Measurements from ENCODE around the gene ECSIT.
"Not testable (repeated sequence)": the region's sequence is repeated elsewhere in the genome, so short reads cannot be mapped to it uniquely, and the experiment has no call there.

ECSIT gene

DNA sequence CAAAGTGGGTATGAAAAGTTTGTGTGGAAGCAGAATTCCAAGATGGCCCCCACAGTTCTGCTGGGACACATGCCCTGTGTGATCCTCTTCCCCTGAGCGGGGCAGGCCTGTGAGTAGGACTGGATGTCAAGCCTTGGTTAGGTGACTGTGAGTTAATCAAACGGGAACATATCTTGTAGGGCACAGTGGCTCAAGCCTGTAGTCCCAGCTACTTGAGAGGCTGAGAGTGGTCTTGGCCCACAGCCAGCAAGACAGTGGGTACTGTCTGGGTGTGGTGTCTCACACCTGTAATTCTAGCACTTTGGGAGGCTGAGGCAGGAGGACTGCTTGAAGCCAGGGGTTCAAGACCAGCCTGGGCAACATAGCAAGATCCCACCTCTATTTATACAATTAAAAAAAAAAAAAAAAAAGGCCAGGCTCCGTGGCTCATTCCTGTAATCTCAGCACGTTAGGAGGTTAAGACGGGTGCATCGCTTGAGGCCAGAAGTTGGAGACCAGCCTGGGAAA, 29.7 kb downstream of the ECSIT start:
- no peak for DNase-seq

DNA sequence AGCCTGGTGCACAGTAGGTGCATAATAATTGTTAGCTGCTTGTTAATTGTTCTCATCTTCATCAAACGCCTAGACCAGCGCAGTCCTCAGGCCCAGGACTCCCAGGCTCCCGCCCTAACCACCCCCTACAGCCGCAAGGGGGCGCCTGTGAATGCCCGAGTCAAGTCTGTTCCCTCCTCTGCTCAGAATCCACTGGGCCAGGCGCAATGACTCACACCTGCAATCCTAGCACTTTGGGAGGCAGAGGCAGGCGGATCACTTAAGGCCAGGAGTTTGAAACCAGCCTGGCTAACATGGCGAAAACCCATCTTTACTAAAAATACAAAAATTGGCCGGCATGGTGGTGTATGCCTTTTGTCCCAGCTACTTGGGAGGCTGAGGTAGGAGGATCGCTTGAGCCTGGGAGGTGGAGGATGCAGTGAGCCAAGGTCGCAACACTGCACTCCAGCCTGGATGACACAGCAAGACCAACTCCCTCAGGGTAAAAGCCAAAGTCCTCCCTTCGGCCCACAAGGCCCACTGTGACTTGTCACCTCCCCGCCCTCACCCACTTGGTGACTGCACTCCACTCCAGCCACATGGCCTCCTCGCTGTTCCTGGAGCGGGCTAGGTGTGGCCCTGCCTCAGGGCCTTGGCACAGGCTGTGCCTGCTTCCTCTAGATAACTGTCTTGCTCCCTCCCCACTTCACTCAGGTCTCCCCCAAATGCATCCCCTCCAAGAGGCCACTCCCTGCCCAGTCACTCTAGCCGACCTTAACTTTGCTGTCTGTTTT, 32.4 kb downstream of the ECSIT start:
- peak; percentile 60 for DNase-seq

DNA sequence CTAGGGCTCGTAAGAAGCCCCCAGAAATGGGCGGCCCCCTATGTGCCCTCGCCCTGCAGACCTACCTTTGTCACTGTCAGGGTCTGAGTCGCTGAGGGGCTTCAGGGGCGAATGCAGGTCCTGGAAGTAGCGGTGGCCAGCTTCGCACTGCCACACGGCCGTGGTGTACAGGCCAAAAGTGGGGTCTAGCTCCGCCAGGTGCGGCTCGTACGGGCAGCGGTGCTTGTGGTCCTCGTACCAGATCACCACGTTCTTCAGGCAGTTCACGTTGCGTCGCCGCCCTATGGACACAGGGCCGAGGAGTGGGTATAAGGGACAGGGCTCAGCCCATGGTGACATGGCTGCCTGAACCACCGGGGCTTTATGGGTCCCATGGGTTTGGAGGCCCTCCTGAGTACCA, 33.0 kb downstream of the ECSIT start:
- DNase-seq: no peak

GRCh38 chr19:11495481-11495880, 33.5 kb downstream of the ECSIT start:
- DNase-seq: no peak

DNA sequence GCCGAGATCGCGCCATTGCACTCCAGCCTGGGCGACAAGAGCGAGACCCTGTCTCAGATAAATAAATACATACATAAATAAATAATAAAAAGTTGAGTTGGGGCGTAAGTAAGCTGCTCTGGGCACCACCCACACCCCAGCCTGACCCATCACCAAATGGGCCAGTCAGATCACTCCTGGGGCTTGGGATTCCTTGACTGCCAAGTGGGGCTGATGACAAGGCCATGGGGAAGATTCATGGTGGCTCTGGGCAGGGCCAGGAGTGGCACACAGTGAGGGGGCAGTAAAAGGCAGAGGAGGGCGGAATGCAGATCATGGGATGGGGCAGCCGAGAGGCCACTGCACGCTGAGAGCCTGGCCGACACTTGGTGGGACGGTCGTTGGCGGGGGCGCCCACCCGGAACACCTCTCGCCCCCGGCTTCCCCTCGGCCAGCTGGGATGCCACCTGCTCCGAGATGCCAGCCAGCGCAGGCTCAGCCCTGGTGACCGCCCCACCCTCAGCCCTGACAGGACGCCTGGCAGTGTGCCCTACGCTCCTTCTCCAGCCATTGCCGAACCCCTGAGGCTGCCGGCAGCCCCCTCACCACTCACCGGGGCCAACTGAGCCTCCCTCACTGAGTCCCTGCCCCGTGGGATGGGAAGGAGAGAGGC, 34.2 kb downstream of the ECSIT start:
- DNase-seq: no peak

DNA sequence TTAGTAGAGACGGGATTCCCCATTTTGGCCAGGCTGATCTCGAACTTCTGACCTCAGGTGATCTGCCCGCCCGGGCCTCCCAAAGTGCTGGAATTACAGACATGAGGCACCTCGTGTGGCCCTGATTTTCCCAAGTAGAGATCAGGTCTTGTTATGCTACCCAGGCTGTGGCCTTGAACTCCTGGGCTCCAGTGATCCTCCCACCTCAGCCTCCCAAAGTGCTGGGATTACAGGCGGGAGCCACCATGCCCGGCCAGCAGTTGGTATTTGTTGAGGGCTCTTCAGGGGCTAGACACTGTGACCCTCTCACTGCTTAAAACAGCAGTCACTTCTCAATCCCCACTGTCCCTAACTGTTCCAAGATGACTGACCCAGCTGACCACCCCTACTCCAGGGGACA, 39.6 kb downstream of the ECSIT start:
- DNase-seq: no peak

DNA sequence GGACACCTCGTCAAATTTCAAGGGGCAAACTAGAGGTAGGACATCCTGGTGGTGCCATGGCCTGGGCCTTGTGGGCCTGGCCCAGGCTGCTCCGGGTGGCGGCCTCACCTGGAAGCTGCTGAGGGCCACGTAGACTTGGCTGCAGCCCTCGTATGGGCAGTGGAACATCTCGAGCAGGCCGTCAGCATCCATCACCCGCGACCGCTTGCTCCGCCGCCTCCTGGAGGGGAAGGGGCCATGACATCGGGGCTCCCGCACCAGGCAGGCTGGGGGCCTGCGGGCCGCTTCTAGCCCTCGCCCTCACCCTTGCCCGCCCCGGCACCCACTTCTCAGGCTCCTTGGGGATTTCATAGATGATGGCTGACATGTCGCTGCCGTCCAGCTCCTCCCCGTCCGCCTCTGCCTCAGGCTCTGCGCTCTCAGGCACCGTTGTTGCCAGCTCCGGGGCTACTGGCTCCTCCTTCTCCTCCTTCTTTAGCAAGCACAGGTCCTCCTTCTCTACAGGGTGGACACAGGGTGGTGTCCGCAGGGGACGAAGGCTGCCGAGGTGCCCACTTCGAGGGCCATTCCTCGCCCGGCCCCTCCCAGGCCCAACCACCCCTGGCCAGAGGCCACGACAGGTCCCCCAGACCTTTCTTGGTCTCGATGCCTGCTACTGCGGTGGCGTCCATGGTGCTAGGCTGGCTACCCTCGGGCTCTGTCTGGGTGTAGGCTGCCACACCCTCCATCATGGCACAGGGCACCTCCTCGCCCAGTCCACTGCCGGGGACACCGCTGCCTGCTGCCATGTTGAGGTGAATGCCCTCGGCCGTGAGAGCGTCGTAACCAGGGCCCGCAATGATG, 42.1 kb downstream of the ECSIT start:
- no peak for DNase-seq

DNA sequence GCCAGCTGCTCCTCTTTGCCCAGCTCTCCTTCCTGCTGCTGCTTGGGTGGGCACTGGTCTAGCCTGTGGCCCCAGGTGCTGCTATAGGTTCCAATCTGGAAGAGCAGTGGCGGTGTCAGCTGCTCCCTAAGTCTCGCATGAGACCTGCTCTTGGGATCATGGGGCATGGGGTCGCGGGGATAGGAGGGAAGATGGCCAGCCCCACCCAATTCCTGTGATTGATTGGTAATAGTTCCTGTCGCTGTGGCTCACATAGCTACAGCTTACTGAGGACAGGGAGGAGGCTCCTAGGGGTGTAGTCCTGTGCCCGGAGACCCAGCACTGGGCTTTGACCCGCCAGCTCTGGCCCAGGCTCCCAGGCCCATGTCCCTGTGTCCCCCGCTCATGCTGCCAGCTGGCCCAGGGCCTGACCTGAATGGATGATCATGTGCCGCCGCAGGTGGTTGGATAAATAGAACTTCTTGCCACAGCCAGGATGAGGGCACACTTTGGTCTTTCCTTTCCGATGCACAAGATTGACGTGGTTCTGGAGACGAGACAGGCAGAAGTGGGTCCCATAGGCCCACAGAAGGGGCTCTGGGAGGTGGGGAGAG, 43.6 kb downstream of the ECSIT start:
- DNase-seq: no peak

DNA sequence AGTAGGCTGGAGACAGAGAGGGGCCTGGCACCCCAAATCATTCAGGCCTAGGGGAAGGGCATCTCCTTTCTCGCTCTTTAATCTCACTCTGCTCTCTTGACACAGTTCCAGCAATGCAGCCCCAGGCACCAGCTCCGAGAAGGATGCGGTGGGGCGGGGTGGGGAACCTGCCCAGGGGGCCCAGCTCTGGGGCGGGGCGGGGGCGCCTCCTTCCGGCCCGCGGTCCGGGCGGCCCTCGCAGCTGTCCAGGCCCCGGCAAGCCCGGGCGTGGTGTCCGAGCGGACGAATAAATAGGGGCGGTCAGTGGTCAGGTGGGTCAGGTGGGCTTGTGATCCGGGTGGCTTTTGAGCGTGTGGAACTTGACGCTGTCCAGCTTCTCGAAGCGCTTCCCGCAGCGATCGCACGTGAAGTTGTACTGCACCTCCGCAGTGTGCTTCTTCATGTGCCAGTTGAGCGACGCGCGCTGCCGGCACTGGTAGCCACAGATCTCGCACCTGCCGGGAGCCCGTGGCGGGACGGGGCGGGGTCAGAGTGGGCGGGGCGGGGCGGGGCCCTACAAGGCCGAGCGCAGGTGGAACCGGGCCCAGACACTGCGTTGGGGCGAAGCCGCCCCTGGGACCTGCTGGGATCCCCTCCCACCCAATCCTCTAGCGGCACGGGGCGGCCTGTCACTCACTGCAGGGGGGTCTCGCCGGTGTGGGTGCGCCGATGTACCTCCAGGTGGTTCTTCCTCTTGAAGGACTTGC, 45.4 kb downstream of the ECSIT start:
- DNase-seq: no peak

DNA sequence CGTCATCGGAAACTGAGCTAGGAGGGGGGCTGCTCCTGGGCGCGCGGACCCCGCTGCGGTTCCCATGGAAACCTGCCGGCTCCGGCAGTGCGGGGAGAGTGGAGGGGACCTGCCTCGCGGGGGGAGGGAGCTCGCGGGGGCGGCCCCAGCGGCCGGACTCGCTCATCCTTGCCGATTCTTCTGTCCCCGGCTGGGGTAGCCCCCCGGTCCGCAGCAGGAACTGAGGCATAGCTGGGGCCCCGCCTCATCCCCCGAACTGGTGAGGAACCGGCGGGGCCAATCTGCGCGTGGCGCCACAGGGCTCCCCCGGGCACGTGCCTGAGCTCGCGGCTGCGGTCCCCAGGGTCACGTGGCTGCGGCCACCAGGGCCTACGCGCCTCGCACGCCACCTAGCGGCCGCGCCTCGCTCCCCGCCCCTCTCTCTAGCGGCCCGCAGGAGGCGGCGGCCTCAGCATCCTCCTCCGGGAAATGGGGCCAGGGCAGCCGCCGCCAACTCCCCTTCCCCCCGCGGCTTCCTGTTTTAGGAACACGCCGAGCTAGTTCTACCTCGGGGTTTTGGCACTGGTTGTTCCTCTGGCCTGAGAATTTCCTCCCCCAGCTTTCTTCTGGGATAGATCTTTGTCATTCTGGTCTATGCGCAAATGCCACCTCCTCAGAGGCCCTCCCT, 46.4 kb downstream of the ECSIT start:
- peak; percentile 88 for DNase-seq

GRCh38 chr19:11481534-11482383, 47.2 kb downstream of the ECSIT start:
- peak; percentile 74 for DNase-seq

GRCh38 chr19:11480715-11481533, 48.0 kb downstream of the ECSIT start, which contains the start of gene ELAVL3:
TSS of gene ELAVL3 (minus strand) at chr19:11481046. CDS start at chr19:11480608, 438 bp downstream.
- no peak for DNase-seq

DNA sequence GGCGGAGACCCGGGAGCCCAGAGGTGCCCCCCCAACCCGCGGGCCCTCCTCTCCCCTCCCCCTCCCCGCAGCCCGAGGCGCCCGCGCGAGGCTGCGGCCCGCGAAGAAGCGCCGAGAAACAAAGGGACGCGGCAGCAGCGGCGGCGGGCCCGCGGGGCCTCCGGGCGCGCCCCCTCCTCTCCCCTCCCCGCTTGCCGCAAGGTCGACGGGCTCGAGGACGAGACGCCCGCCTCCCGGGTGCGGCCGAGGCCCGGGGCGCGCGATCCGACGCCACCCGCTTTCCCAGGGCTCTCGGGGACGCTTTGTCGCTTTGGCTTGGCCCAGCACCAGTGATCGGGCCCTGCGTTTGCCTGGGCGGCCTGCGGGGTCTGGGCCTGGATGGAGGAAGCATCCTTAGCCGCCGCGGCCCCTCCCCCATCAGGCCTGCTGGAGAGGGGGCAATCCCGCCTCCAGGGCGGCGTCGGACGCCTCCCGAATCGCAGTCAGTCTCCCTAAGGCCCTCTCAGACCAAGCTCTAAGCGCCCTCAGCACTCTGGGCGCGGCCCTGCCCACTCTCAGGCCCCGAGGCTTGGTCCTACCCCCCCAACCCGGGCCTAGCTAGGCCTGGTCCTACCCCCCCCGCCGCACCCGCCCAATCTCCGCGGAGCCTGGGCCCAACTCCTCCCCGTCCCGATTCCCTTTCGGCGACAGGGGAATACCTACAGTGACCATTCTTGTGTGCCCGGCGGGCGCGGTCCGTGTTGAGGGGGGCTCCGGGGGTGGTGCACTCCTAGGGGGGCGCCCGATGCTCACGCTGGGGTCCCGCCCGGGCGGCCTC, 48.8 kb downstream of the ECSIT start:
- no peak for DNase-seq

DNA sequence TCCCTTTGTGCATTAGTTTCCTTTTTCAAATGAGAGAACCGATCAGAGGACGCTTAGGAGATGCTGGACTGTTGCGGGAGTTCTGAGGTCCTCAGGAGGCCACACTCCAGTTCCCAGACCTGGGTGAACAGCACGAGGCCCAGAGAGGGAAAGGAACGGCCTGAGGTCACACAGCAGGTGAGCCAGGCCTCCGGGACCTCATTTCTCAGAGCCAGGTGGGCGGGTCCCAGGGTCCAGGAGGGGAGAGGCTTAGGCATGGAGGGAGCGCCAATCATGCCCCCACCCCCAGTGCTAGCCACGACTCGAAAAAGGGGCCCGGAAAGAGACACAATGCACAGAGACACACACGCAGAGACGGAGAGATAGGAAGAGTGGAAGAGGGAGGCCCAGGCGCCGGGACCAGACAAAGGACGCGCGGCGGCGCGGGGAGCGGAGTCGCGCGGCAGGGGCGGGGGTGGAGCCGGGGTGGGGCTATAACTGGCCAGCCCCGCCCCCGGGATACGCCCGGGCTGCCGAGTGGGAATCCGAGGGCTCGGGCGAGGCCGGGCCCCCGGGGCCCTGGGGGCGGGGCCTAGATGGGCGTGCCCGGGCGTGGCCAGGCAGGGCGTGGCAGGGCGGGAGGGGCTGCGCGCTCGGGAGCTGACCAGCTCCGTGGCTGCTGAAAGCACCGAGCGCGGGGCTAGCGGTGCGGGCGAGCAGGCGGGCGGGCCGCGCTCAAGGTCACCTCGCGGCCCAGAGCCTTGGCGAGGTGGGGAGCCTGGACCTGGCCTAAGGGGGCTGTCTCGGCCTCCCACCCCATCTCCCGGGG, 49.6 kb downstream of the ECSIT start:
- no peak for DNase-seq

GRCh38 chr19:11478167-11479089, 50.5 kb downstream of the ECSIT start:
- DNase-seq: no peak

DNA sequence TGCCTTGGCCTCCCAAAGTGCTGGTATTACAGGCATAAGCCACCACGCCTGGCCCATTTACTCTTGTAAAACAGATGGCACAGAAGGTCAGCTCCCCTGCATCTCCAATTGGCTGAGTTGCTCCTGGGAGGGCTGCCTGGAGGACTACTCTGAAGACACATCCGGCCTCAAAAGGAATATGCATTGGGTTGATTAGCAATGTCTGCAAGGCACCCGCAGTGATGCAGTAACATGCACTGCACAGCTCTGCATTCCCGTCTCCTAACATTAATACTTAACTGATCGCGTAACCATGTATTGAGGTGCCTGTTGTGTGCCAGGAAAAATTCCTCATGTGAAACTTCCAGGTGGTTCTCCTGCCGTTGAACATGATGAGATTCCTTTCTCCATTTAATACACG, 53.1 kb downstream of the ECSIT start:
- DNase-seq: no peak

DNA sequence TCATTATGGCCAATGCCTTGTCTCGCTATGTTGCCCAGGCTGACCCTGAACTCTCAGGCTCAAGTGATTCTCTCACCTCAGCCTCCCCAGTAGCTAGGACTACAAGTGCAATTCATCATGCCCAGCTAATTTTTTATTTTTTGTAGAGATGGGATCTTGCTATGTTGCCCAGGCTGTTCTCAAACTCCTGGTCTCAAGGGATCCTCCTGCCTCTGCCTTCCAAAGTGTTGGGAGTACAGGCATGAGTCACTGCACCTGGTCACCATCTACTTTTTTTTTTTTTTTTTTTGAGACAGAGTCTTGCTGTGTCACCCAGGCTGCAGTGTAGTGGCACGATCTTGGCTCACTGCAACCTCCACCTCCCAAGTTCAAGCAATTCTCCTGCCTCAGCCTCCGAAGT, 53.6 kb downstream of the ECSIT start:
- DNase-seq: not testable (repeated sequence)

All from CD4-positive, alpha-beta T cell treated with Interleukin-17A for 1 hour (primary cell).